ENCODE measurements around the gene MRPS27. TPM values are rescaled to one million over a fixed set of nuclear protein-coding genes. Genes with fewer than 3 reads are reported as not detected.

Gene MRPS27
- total and polyA plus RNA-seq, 2 of the 4 experiments (the other 2 are of a cell fraction), result 46.9 to 90.5 TPM

DNA sequence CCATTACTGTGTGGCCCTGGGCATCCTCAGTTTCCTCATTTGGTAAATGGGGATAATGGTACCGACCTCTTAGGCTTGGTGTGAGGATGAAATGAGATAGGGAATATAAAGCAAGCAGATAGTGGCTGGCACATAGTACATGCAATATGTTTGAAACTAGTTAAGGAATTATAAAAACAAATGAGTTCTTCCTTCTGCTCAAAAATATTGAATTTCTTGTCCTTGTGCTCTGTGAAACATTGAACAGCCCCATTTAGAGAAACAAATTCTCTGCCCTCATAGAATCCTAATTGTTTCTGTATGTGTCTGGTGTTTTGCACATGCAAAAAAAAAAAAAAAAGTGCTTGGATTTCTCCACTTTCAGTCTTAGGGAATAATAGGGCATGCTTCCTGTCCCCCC lies 39.8 kb upstream of the MRPS27 start:
- POLR2A ChIA-PET (ENCODE audit: unreplicated experiment), result no interaction called here
- in situ Hi-C loops (cut with MboI; ENCODE audit: low sequenced_read_pairs), result loop anchor here (25.0 kb wide), 1 partner anchor 152 kb away; the partner anchor contains the start of gene ZNF366
- BruUV-seq (replicated peaks), result no TSS peak
- dilution Hi-C loops (cut with HindIII; ENCODE audit: low sequenced_read_pairs, unreplicated experiment), result no loop called here
- Histone ChIP-seq H3K4ac (ENCODE audit: low read depth, low read length) (no peak overlapping the region), H3K9ac (ENCODE audit: low read depth, low read length) (no peak overlapping the region), H2BK5ac (ENCODE audit: low read depth, low read length, poor library complexity, severe bottlenecking) (no peak overlapping the region), H3K9me3 (ENCODE audit: control insufficient read depth, insufficient read depth, low read length) (no peaks in the 10 kb centered on the region), H4K91ac (ENCODE audit: insufficient read depth, low read depth, low read length) (no peak overlapping the region), H2BK15ac (ENCODE audit: low read depth, low read length) (0 out of 3 replicates have a peak overlapping the region, but pooled peaks have one; percentile 2), H3K4me3 (ENCODE audit: insufficient read depth, low read depth, low read length) (no peak overlapping the region), H3K4me2 (ENCODE audit: low read depth, low read length) (no peak overlapping the region), H2AK5ac (ENCODE audit: low read depth, low read length) (peak overlapping the region; percentile 36; the same call in 1 of the 2 replicates), H4K8ac (ENCODE audit: low read depth in 2 of 2, low read length in 2 of 2) (no peak overlapping the region), H2AK9ac (replicated peaks; ENCODE audit: low read depth, low read length, poor library complexity) (no peak overlapping the region), H3K56ac (ENCODE audit: extremely low read depth, insufficient read depth, low read length) (no peak overlapping the region), H2BK120ac (ENCODE audit: low read depth, low read length) (no peak overlapping the region), H3K14ac (replicated peaks; ENCODE audit: low read depth, low read length) (no peak overlapping the region), H3K36me3 (ENCODE audit: control insufficient read depth, insufficient read depth, low read length) (peaks cover 9% of the 10 kb centered on the region), H2AFZ (replicated peaks; ENCODE audit: low read length, poor library complexity) (no peak overlapping the region), H4K20me1 (ENCODE audit: insufficient read depth, low read length) (no peaks in the 10 kb centered on the region), H3K18ac (ENCODE audit: low read depth, low read length) (no peak overlapping the region), H3K79me1 (ENCODE audit: low read depth in 1 of 2, low read length in 2 of 2) (peaks cover 0 to 6% of the 10 kb centered on the region in 2 experiments; a peak in 3 of 4 replicates), H4K5ac (ENCODE audit: low read depth, low read length) (no peak overlapping the region), H2BK20ac (ENCODE audit: low read depth, low read length) (no peak overlapping the region), H3K4me1 (ENCODE audit: control insufficient read depth, insufficient read depth, low read length) (peaks cover 5% of the 10 kb centered on the region), H3K23ac (ENCODE audit: low read depth, low read length) (no peak overlapping the region), H3K27ac (ENCODE audit: insufficient read depth, low read length) (no peak overlapping the region), H3K9me1 (ENCODE audit: insufficient read depth, low read length) (peaks cover 13% of the 10 kb centered on the region), H3K27me3 (ENCODE audit: control insufficient read depth, insufficient read depth, low read length) (no peaks in the 10 kb centered on the region)
- intact Hi-C loops (cut with micrococcal nuclease), result loop anchor here (10.0 kb wide), 2 partner anchors 245 to 485 kb away; no protein-coding TSS in a partner anchor
- TF ChIP-seq RFX5 (IDR thresholded peaks at IDR 0.05; ENCODE audit: low read depth, low read length) (no peak), CHD1 (IDR thresholded peaks at IDR 0.05; ENCODE audit: low read depth, low read length) (no peak), SMC3 (IDR thresholded peaks at IDR 0.05; ENCODE audit: low read depth, low read length) (no peak), MXI1 (IDR thresholded peaks at IDR 0.05; ENCODE audit: borderline replicate concordance, low read depth, low read length) (no peak), FOS (IDR thresholded peaks at IDR 0.05; ENCODE audit: low read depth, low read length) (no peak), USF2 (IDR thresholded peaks at IDR 0.05; ENCODE audit: low read depth, low read length) (no peak), RAD21 (IDR thresholded peaks at IDR 0.05; ENCODE audit: low read length) (no peak), RCOR1 (IDR thresholded peaks at IDR 0.05; ENCODE audit: insufficient replicate concordance, low read length) (no peak), MAFK (IDR thresholded peaks at IDR 0.05; ENCODE audit: low read depth, low read length) (no peak)
- no CpG with 5 or more reads among the region's 1 CpG for WGBS, 2 experiments (ENCODE audit: extremely low coverage in 2 of 2, insufficient read length in 1 of 2)
- no peak for DNase-seq
- no peak for ATAC-seq (ENCODE audit: low read depth)
- CTCF ChIA-PET, result no interaction called here
